ENCODE results near the gene SLC22A13.
"Not testable (repeated sequence)": the region's sequence is repeated elsewhere in the genome, so short reads cannot be mapped to it uniquely, and the experiment has no call there.

The SLC22A13 gene

GRCh38 chr3:38265604-38266307, at the start of gene SLC22A13:
TSS of gene SLC22A13 (plus strand) at chr3:38265812. CDS start at chr3:38265861, 49 bp downstream.
- no peak for DNase-seq

DNA sequence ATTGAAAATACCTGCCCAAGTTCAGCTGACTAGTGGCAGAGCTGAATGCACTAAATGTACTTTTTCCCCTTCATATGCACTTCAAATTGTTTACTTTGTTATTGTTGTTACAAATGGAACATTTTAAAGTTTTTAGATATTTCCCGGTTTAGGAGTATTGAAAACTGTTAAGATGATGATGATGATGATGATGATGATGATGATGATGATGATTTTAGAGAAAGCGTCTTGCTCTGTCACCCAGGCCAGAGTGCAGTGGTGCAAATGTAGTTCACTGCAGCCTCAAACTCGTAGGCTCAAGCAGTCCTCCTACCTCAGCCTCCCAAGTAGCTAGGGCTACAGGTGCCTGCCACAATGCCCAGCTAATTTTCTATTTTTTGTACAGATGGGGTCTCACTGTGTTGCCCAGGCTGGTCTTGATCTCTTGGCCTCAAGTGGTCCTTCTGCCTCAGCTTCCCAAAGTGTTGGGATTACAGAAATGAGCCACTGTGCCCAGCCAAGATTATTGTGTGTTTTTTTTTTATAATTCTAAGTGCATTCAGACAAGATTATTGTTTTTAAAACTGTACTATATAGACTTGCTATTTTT, 45.9 kb upstream of the SLC22A13 start:
- DNase-seq: no peak

DNA sequence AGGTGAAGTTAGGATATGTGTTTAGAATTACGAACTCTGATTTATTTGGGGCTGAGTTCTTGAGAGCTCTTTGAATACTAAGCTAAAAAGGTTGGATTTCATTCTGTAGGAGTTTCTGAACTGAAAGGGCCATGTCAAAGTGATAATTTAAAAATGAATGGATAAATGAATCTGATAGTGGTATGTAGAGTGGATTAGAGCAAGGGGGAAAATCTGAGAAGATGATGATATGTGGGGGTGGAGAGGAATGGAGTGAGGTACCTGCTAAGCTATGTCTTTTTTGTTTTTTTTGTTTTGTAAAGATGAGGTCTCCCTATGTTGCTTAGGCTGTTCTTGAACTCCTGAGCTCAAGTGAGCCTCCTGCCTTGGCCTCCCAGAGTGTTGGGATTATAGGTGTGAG, 44.6 kb upstream of the SLC22A13 start:
- no peak for DNase-seq

DNA sequence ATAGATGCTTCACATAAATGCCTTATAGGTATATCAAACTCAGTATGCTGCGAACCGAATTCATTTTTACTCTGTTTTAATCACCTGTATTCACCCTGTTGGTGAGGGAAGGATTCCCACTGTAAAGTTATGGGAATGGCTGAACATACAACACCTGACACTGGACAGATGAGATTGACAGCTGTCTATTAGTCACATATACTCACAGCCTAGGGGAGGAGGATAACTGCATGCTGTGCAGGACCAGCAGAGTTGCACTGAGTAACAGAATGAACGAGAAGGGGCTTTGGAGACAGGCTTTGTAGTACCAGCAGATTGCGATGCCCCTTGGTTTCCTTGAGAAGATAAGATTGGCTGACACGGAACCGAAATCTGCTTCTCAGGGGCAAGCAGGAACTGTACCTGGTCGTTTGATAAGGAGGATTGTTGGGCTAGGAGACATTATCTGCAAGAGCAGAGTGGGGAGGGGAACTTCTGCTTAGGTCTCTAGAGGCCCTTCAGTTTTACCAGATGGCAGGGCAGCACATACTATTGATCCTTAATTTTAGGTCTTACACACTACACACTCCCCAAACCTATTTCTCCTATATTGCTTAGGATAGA, 43.5 kb upstream of the SLC22A13 start:
- no peak for DNase-seq

DNA sequence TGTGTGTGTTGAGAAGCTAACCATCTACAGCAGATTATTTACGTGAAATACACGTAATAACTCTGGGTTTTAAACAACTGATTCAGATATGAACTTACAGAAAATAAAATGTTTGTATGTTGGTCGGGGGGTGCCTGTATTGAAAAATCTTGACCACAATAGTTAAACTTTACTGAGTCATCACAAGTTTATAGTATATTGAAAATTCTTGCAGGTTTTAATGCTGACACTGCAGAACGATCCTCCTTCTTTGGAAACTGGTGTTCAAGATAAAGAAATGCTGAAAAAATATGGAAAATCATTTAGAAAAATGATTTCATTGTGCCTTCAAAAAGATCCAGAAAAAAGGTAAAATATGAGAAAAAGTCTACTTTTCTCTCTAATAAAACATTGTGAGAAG, 41.3 kb upstream of the SLC22A13 start:
- no peak for DNase-seq

- DNase-seq: no peak
These were observed 39.3 kb upstream of the SLC22A13 start for GRCh38 chr3:38226273-38226672.

GRCh38 chr3:38227989-38228388, 37.6 kb upstream of the SLC22A13 start:
- DNase-seq: no peak

GRCh38 chr3:38229036-38229435, 36.6 kb upstream of the SLC22A13 start:
- DNase-seq: no peak

DNA sequence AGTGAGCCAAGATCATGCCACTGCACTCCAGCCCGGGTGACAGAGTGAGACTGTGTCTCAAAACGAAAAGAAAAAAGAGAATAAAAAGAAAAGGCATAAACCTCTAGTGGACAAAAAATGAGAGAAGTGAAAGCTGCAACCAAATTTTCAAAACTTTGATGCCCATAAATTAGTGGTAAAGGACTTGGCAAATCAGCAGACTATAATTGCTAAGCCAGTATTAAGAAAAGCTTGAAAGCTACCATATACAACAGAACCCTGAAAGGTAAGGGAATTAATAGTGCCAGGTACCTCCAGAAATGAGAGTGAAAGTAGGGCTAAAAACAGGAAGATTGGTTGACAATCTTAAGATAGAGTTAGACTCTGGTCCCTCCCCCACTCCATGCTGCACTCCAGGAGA, 32.9 kb upstream of the SLC22A13 start:
- DNase-seq: no peak

DNA sequence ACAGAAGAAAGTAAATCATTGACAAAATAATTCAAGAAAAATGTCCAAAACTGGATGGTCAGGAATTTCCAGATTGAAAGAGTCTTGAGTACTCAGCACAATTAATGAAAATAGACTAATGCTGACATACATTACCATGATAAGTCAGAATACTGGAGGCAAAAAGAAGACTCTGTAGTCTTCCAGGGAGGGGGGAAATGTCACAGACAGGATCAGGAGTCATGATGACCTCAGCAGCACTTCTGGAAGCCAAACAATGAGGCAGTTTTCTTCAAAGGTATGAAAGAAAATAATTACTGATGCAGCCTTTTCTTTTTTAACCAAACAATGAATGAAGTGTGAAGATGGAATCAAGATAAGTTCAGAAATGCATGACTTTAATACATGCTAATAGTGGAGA, 30.1 kb upstream of the SLC22A13 start:
- no peak for DNase-seq

GRCh38 chr3:38238416-38239008, 27.1 kb upstream of the SLC22A13 start:
- DNase-seq: no peak

DNA sequence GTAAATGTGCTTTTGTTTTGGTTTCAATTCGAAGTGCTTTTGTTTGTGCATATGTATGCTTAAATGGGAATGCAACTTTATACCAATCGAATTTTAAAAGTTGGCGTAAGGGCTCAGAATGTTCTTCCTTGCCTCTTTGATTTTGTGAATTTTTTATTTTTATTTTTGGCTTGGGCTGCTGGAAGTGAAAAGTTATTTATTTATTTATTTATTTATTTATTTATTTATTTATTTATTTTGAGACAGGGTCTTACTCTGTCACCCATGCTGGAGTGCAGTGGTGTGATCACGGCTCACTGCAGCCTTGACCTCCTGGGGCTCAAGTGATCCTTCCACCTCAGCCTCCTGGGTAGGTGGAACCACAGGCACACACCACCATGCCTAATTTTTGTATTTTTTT, 22.8 kb upstream of the SLC22A13 start:
- not testable (repeated sequence) for DNase-seq

GRCh38 chr3:38245930-38246329, 19.7 kb upstream of the SLC22A13 start:
- no peak for DNase-seq

- no peak for DNase-seq
These were observed 18.1 kb upstream of the SLC22A13 start for GRCh38 chr3:38247366-38248035.

- DNase-seq: no peak
These were observed 15.4 kb upstream of the SLC22A13 start for GRCh38 chr3:38250198-38250597.

DNA sequence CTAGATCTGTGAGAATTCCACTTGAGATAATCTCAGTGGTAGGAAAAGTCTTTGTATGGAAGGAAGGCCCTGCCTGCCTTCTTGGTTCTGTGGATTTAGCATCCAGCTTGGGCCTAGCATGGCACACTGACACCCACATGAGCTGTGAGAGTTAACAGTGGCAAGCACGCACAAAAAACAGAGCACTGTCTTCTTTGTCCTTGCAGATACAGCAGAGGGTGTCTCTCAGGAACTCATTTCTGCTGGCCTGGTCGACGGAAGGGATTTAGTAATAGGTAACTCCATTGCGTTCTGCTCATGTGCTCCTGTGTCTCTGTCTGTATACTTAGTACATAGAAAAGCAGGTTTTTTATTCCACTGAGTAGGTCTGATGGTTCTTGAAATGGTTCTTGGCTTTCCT, 14.4 kb upstream of the SLC22A13 start:
- DNase-seq: no peak

DNA sequence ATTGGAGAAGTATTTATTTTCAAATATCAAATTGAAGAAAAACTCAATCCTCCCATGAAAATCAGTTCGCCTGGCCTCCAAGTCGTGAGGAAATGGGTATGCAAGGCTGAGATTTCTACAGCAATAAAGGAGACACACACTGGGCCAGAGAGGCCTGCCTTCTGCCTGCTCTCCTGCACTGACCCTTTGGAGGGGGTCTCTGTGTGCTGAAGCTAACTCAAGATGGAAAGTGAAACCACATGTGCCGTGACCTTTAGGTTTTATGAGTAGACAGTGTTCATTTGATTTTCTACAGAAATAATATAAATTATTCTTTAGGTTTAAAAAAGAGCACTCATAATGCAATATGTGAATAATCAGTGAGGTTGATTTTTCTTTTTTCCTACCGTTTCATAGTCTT, 11.9 kb upstream of the SLC22A13 start:
- DNase-seq: no peak

GRCh38 chr3:38254872-38255271, 10.7 kb upstream of the SLC22A13 start:
- no peak for DNase-seq

GRCh38 chr3:38255627-38256026, 10.0 kb upstream of the SLC22A13 start:
- no peak for DNase-seq

GRCh38 chr3:38257583-38257982, 8.0 kb upstream of the SLC22A13 start:
- no peak for DNase-seq

- no peak for DNase-seq
These were observed 5.1 kb upstream of the SLC22A13 start for GRCh38 chr3:38260474-38260873.

- DNase-seq: no peak
These were observed 1.2 kb upstream of the SLC22A13 start for GRCh38 chr3:38264353-38264771.

DNA sequence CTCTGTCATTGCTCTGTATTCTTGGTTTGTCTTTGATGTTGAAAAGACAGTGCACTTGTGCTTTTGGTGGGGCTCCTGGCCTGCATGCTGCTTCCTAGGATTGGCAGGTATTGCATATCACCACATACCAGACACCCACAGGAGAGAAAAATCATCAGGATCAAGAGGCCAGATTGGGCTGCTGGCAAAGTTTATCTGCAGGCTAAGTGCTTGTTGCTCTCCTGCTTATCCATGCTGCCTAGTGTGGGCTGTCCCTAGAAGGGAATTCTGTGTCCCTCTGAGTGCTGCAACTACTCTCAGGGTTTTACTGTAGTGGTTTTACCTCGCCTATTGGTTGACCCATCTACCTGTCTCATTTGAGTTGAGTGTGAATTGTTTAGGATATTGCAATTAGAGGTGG, 833 bp upstream of the SLC22A13 start:
- DNase-seq: no peak

DNA sequence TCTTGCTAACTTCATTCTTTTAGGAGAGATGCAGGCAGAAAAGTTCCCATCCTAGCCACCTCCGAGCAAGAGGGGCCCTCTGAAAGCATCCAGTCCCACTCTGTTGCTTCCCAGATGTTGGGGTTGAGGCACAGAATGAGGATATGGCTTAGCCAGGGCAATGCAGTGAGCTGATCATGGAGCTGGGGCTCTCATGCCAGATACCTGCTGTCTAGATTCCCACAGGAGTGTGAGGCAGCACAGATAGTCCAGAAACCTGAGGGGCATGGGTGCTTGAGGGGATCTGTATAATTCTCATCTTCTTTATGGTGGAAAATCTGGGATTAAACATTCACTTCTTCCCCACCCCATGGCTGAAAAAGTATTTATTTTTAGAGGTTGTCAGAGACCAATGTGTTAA, 1.2 kb downstream of the SLC22A13 start:
- no peak for DNase-seq

Data from stimulated activated CD4-positive, alpha-beta T cell treated with anti-CD3 and anti-CD28 coated beads, Interleukin-12 subunit alpha, Interleukin-12 subunit beta, amount 100 ng/mL, for 4 hours (primary cell).